ENCODE measurements around the gene SAMD13. TPM values are rescaled to one million over a fixed set of nuclear protein-coding genes. Genes with fewer than 3 reads are reported as not detected.

SAMD13 gene
- total and polyA plus RNA-seq, 2 of the 4 experiments (the other 2 are of a cell fraction): 0.27 to 0.36 TPM

DNA sequence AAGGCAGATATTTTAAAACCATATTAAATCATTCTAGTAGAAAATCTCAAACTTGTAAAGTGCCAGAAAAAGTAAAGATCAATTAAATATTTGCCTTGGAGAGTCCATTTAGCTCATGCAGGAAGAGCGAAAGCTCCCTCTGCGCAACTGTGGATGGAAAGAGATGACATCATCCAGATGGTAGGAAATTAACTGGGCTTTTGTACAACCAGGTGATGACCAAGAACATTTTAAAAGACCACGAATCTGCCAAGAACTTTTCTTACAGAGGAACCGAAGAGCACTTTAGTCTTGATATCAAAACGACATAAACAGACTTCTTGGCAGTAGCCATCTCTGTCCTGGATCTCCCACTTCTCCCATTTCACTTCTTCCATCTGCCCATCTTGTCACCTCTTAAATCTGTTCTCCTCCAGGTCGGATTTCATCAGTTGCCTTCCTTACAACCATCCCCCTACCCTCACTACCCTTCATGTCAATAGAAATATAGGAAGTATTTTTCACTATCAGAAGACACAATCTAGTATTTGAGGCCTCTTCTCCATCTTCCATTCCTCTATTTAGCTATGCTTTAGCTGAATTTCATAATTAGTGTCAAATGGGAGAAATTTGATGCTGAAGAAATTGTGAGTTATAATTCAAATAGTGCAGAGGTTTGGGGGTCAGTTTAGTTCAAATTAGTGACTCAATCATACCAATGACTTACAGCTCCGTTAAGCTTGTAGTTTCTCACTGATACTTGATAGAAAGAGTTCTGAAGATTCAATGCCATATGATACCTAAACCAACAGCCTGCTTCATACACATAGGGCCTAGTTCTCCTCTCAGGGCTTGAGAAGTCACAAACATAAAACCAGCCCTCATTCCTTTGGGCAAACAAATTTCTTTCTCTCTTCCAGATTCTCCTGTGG, 74.7 kb downstream of the SAMD13 start:
- no peak overlapping the region for H3K56ac ChIP-seq (ENCODE audit: extremely low read depth, insufficient read depth, low read length)
- POLR2A ChIA-PET (ENCODE audit: unreplicated experiment): no interaction called here
- no peak overlapping the region for H3K9ac ChIP-seq (ENCODE audit: low read depth, low read length)
- 92% methylated on average over 5 of the region's 7 CpGs; no CpG with 5 or more reads in 1 of the 2 experiments for WGBS, 2 experiments (ENCODE audit: extremely low coverage in 2 of 2, insufficient read length in 1 of 2)
- in situ Hi-C loops (cut with MboI; ENCODE audit: low sequenced_read_pairs): no loop called here
- peak overlapping the region; percentile 44; the same call in 1 of the 2 replicates for H4K5ac ChIP-seq (ENCODE audit: low read depth, low read length)
- H3K27me3 ChIP-seq (ENCODE audit: control insufficient read depth, insufficient read depth, low read length): no peaks in the 10 kb centered on the region
- no peaks in the 10 kb centered on the region for H3K9me3 ChIP-seq (ENCODE audit: control insufficient read depth, insufficient read depth, low read length)
- no peak overlapping the region for H2AK9ac ChIP-seq (replicated peaks; ENCODE audit: low read depth, low read length, poor library complexity)
- peak overlapping the region; percentile 3; the same call in 1 of the 2 replicates for H2BK20ac ChIP-seq (ENCODE audit: low read depth, low read length)
- H3K79me1 ChIP-seq (ENCODE audit: low read depth in 1 of 2, low read length in 2 of 2): no peaks in the 10 kb centered on the region
- H3K27ac ChIP-seq (ENCODE audit: insufficient read depth, low read length): no peak overlapping the region
- TF ChIP-seq ELK1 (IDR thresholded peaks at IDR 0.05; ENCODE audit: borderline replicate concordance, low read depth, low read length) (no peak), RFX5 (IDR thresholded peaks at IDR 0.05; ENCODE audit: low read depth, low read length) (no peak), MXI1 (IDR thresholded peaks at IDR 0.05; ENCODE audit: borderline replicate concordance, low read depth, low read length) (no peak), NFE2L2 (IDR thresholded peaks at IDR 0.05; ENCODE audit: low read depth, low read length) (no peak), MAZ (IDR thresholded peaks at IDR 0.05; ENCODE audit: borderline replicate concordance, low read depth, low read length) (no peak), MAFK (IDR thresholded peaks at IDR 0.05; ENCODE audit: low read depth, low read length) (no peak), CTCF (conservative IDR thresholded peaks at IDR 0.05; ENCODE audit: low read depth, low read length) (no peak), CEBPB (IDR thresholded peaks at IDR 0.05; ENCODE audit: low read depth, low read length) (no peak), POLR2A (IDR thresholded peaks at IDR 0.05; ENCODE audit: low read depth, low read length) (no peak), USF2 (IDR thresholded peaks at IDR 0.05; ENCODE audit: low read depth, low read length) (no peak), SMC3 (IDR thresholded peaks at IDR 0.05; ENCODE audit: low read depth, low read length) (no peak), RAD21 (IDR thresholded peaks at IDR 0.05; ENCODE audit: low read length) (no peak), BHLHE40 (IDR thresholded peaks at IDR 0.05; ENCODE audit: low read depth, low read length) (no peak)
- H2AK5ac ChIP-seq (ENCODE audit: low read depth, low read length): no peak overlapping the region
- ATAC-seq (ENCODE audit: low read depth) (no peak), DNase-seq (peak; percentile 37)
- H3K9me1 ChIP-seq (ENCODE audit: insufficient read depth, low read length): peaks cover 5% of the 10 kb centered on the region
- no peak overlapping the region for H3K4me3 ChIP-seq (ENCODE audit: insufficient read depth, low read depth, low read length)
- H3K4me1 ChIP-seq (ENCODE audit: control insufficient read depth, insufficient read depth, low read length): peaks cover 20% of the 10 kb centered on the region
- dilution Hi-C loops (cut with HindIII; ENCODE audit: low sequenced_read_pairs, unreplicated experiment): no loop called here
- no peaks in the 10 kb centered on the region for H3K36me3 ChIP-seq (ENCODE audit: control insufficient read depth, insufficient read depth, low read length)
- H2BK5ac ChIP-seq (ENCODE audit: low read depth, low read length, poor library complexity, severe bottlenecking): peak overlapping the region; percentile 17
- H3K14ac ChIP-seq (replicated peaks; ENCODE audit: low read depth, low read length): 0 out of 2 replicates have a peak overlapping the region, but pooled peaks have one; percentile 33
- H2AFZ ChIP-seq (replicated peaks; ENCODE audit: low read length, poor library complexity): no peak overlapping the region
- H2BK120ac ChIP-seq (ENCODE audit: low read depth, low read length): peak overlapping the region; percentile 43
- H4K91ac ChIP-seq (ENCODE audit: insufficient read depth, low read depth, low read length): 0 out of 2 replicates have a peak overlapping the region, but pooled peaks have one; percentile 12
- H3K18ac ChIP-seq (ENCODE audit: low read depth, low read length): peak overlapping the region; percentile 68; the same call in 1 of the 2 replicates
- intact Hi-C loops (cut with micrococcal nuclease): loop anchor here (5.0 kb wide), 3 partner anchors 56 to 124 kb away; partner anchors contain the start of gene SAMD13
- H4K8ac ChIP-seq (ENCODE audit: low read depth in 2 of 2, low read length in 2 of 2): peak overlapping the region in 1 of 2 experiments; percentile 20; a peak in 1 of 4 replicates
- H3K23ac ChIP-seq (ENCODE audit: low read depth, low read length): no peak overlapping the region; the same call in 1 of the 2 replicates
- H3K4ac ChIP-seq (ENCODE audit: low read depth, low read length): 0 out of 2 replicates have a peak overlapping the region, but pooled peaks have one; percentile 9
- no peak overlapping the region for H3K4me2 ChIP-seq (ENCODE audit: low read depth, low read length)
- H4K20me1 ChIP-seq (ENCODE audit: insufficient read depth, low read length): no peaks in the 10 kb centered on the region
- CTCF ChIA-PET: interaction anchor here (0.9 kb wide), 1 partner anchor 11 kb away, joined by 3 read pairs; no protein-coding TSS in a partner anchor
- H2BK15ac ChIP-seq (ENCODE audit: low read depth, low read length): peak overlapping the region; percentile 39; the same call in 1 of the 3 replicates
- no TSS peak for BruUV-seq (replicated peaks)
